ENCODE measurements around the gene PLEKHN1.
"Not testable (repeated sequence)": the region's sequence is repeated elsewhere in the genome, so short reads cannot be mapped to it uniquely, and the experiment has no call there.

Gene PLEKHN1

DNA sequence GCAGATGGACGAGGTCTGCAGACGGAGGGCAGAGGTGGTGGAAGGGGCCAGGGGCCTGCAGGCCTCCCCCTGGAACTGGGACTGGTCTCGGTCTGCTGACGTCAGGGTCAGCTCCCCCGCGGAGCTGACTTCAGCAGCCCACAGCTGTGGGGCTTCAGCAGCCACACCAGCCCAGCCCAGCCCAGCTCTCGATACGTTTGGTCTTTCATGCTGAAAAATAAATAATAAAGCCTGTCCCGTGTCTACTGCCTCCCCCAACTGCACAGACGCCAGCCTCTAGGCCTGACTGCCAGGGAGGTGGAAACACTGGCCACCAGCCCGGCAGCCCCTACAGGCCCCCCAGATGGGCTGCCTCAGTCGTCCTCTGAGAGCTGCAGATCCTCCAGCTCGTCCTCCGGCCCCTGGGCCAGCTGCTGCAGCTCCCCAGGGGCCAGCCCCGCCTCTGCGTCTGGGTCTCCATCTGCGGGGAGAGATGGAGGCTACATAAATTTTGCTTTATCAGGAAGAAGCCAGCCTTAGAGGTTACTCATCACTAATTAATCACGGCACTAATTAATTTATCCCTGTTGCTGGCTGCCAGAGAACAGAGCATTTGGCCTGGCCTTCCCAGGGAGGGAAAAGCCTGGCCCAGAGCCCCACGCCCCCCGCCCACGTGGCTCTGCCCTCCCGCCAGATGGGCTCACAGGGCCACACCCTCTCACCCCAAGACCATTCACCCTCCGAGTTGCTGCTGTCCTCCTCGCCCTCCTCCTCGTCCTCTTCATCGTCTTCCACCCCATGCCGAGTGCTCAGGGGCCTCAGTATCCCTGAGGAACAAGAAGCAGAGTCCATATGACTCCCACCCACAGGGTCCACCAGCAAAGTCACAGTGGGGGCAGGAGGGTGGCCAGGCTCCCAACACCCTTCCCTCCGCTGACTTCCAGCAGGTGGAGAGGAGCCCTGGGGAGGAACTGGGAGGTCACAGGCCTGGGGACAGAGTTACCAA lies 21.6 kb upstream of the PLEKHN1 start:
- DNase-seq, result no peak

- no peak for DNase-seq
These were observed 20.4 kb upstream of the PLEKHN1 start for GRCh38 chr1:945688-946556.

GRCh38 chr1:946811-947210 lies 19.5 kb upstream of the PLEKHN1 start:
- not testable (repeated sequence) for DNase-seq

GRCh38 chr1:947958-948357 lies 18.3 kb upstream of the PLEKHN1 start:
- DNase-seq, result no peak

DNA sequence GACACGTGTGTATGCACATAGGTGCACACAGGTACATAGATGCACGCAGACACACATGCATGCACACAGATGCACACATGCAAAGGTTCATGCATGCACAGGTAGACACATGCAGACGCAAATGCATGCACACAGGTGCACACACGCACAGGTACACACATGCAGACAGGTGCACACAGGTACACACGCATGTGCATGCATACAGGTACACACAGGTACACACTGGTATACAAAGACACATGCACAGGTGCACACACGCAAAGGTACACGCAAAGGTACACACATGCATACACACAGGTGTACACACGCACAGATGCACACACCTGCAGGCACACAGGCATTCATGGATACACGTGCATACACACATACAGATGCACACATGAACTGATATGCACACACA lies 16.0 kb upstream of the PLEKHN1 start:
- DNase-seq, result no peak

DNA sequence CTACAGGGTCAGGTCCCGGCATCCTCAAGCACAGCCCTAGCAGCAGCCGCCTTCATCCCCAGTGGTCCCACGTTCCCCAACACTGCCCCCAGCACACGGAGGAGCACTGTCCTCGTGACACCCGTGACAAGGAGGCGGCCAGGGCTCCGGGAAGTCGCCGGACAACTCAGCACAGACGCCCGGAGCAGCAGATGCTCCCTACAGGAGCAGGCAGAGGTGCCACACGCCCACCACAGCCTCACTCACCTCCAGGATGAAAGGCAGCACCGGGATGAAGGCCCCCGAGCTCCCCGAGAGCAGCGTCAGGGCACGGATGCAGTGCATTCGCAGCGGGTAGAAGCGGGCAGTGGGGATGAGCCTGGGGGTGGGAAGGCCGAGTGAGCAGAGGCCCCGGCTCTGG lies 15.4 kb upstream of the PLEKHN1 start:
- DNase-seq, result no peak

DNA sequence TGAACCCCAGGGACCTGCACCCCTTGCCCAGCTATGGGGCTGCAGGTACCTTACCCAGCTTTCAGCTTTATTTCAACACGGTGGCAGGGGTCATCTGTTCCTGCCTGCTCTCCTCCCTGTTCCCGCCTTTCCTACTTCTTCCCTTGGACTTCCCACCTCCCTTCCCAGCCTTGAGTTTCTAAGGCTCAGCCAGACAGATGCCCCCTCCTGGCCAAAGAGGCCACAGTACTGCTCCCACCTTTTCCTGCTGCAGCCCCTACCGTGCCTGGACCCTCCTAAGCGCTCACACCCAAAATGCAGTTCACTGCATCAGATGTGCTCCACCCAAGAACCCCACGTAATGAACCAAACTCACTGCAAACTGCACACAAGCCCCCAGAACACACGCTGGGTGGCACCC lies 14.9 kb upstream of the PLEKHN1 start:
- no peak for DNase-seq

DNA sequence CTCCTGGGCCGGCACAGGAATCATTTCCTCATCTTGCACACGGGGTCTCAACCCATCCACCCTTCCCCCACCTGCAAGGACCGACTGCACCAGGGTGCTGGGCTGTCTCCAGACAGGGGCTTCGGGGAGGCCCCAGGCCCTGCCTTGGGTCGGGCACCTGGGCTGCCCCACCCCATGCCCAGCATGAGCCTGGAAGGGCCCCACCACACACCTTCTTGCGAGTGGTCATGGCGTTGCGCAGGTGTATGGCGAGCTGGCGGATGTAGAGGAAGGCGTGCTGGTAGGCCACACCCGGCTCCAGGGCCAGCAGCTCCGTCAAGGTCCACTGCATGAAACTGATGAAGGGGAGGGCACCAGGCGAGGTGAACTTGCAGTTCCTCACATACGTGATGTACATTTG lies 14.1 kb upstream of the PLEKHN1 start:
- DNase-seq, result no peak

DNA sequence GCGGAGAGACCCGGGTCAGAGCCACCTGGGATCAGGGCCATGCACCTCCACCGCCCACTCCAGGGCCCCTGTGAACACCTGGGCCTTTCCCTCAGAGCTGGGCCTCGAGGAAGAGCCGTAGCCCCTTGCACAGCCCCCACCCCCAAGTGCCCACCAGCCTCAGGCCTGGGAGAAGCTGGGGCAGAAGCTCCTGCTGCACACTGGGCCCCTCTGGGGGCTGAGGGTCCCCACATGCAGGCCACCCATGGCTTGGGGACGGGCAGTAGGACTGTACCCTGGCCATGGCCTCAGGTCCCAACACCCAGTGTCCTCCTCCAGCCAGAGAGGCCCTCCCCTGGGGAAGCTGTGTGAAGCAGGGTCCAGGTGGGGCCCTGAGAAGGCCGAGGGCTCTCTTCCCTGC lies 13.7 kb upstream of the PLEKHN1 start:
- no peak for DNase-seq

GRCh38 chr1:953524-954320 lies 12.6 kb upstream of the PLEKHN1 start:
- DNase-seq, result no peak

DNA sequence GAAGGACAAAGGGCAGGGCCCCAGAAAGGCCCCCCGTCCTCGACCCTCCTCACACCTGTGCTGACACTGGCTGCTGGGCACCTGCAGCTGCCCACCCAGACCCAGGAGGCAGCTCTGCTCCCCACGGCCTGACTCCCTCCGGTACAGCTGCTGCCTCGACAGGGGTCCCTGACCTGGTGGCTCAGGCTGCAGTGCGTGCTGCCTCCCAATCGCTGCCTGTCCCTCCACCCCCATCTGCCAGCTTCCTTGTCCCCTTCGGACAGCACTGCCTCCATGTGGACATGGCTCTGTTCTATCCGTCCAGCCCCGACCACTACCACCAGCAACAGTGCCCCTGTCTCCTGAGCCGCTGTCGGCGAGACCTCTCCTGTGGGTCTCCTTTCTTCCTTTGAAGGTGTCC lies 11.4 kb upstream of the PLEKHN1 start:
- DNase-seq, result no peak

DNA sequence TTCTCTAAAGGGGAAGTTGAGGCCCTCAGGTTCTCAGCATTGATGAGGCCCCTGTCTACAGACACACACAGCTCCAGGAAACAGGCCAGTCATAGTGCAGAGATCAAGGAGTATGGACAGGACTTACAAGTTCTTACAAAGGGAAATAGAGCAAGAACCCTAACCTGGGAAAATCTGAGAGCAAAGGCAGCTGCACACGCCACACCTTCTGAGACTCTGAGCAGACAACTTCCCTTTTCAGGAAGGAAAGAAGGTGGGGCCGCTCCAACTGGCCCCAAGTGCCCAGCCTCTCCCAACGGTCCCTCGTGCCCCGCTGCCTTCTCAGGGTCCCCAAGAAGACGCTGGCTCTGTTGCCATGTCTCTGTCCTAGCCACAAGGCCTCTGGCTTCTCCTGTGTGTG lies 10.8 kb upstream of the PLEKHN1 start:
- no peak for DNase-seq

GRCh38 chr1:956636-957035 lies 9.6 kb upstream of the PLEKHN1 start:
- no peak for DNase-seq

- DNase-seq, result peak; percentile 78
These were observed 7.2 kb upstream of the PLEKHN1 start, which contains the start of gene NOC2L for GRCh38 chr1:958823-959730. Gene NOC2L (minus strand): TSS chr1:959256. CDS start chr1:959240, 16 bp downstream.

GRCh38 chr1:959731-960362 lies 6.4 kb upstream of the PLEKHN1 start:
- no peak for DNase-seq

GRCh38 chr1:960363-961131 lies 5.7 kb upstream of the PLEKHN1 start, which contains the start of gene KLHL17:
Gene KLHL17 (plus strand): TSS chr1:960584. CDS start chr1:960694, 110 bp downstream.
- DNase-seq, result no peak

DNA sequence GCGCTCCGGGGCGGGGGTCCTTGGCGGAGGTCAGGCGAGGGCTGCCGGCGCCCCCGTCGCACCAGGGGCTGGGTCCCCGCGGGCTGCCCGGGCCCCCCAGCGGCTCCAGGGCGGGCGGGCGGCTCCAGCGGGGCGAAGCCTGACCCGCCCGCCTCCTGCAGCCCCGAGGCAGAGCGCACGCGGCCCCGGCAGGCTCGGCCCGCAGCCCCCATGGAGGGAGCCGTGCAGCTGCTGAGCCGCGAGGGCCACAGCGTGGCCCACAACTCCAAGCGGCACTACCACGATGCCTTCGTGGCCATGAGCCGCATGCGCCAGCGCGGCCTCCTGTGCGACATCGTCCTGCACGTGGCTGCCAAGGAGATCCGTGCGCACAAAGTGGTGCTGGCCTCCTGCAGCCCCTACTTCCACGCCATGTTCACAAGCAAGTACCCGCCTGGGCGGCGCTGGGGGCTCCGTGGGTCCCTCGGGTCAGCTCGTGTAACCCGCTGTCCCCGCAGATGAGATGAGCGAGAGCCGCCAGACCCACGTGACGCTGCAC lies 5.1 kb upstream of the PLEKHN1 start:
- DNase-seq, result no peak

- DNase-seq, result no peak
These were observed 3.6 kb upstream of the PLEKHN1 start for GRCh38 chr1:962381-963300.

DNA sequence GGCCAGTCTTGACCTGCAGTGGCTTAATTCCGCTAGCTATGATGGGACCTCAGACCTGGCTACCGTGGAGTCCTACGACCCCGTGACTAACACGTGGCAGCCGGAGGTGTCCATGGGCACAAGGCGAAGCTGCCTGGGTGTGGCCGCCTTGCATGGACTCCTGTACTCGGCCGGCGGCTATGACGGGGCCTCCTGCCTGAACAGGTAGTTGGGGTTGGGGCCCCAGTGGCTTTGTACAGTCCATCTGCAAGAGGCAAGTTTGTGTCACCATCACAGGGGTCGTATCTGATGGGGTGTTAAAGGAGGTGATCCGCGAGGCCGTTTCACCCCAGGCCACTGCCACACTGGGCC lies 3.0 kb upstream of the PLEKHN1 start:
- no peak for DNase-seq

All from GOT3 (cell line).